Endothelial cell of umbilical vein (primary cell): Measurements from ENCODE around the gene SLCO6A1. TPM values are rescaled to one million over a fixed set of nuclear protein-coding genes. Genes with fewer than 3 reads are reported as not detected.
"Not testable (repeated sequence)": the region's sequence is repeated elsewhere in the genome, so short reads cannot be mapped to it uniquely, and the experiment has no call there.

Experiments used
- BruUV-seq: library from RNA; stranded (reverse); fragments of 400-500 nt; replicated peaks from 2 replicates; lab custom pipeline; 2021; lab: Mats Ljungman, UMichigan
- CTCF ChIA-PET: fragments of 300-600, 350-600 bp; sonication (Branson Sonifier 250); formaldehyde crosslinking; loops from one replicate; lab custom pipeline; 2021; ENCODE audit warnings: antibody characterized with exemption, inconsistent platforms; lab: Charles Lee
- POLR2A ChIA-PET: fragments of 300-600, 350-600 bp; sonication (Branson Sonifier 250); formaldehyde crosslinking; loops from one replicate; lab custom pipeline; 2021; ENCODE audit warnings: antibody characterized with exemption, inconsistent platforms; lab: Charles Lee
- DNase-seq: peaks from one replicate; pipeline ENCODE4 v3.0.0-alpha.2; 2011; ENCODE audit warnings: low read depth, low spot score
- FAIRE-seq: peaks from 2 replicates; lab custom pipeline; 2011; peaks lifted over from hg19 to GRCh38; lab: Jason Lieb, UNC
- H2AFZ ChIP-seq: 2 replicates; pipeline ENCODE4 v1.6.0; 2012; ENCODE audit warnings: low read depth, low read length, control low read depth, inconsistent platforms
- H3K27ac ChIP-seq: 2 replicates; pipeline ENCODE4 v1.5.1; 2011; ENCODE audit warnings: low read depth, mild to moderate bottlenecking, control low read depth, low read length, moderate library complexity; ENCODE audit not compliant: insufficient read depth
- H3K27me3 ChIP-seq, 2 experiments: 2 replicates each; pipeline versions ENCODE4 v1.6.0 to v1.6.1; 2011; ENCODE audit warnings: low read length in 2 of 2, mixed read lengths in 1 of 2; ENCODE audit not compliant: control insufficient read depth in 2 of 2, insufficient read depth in 2 of 2
- H3K36me3 ChIP-seq, 2 experiments: 2 replicates in 1 of 2; 3 replicates in 1 of 2; pipeline ENCODE4 v1.5.1; 2011; ENCODE audit warnings: low read length in 2 of 2, mild to moderate bottlenecking in 1 of 2, moderate library complexity in 1 of 2; ENCODE audit not compliant: control insufficient read depth in 2 of 2, insufficient read depth in 2 of 2; ENCODE audit errors: extremely low read depth in 1 of 2
- H3K4me1 ChIP-seq: 3 replicates; pipeline ENCODE4 v1.5.1; 2011; ENCODE audit warnings: mild to moderate bottlenecking, low read length; ENCODE audit not compliant: control insufficient read depth, insufficient read depth; ENCODE audit errors: extremely low read depth
- H3K4me2 ChIP-seq: 2 replicates; pipeline ENCODE4 v1.6.1; 2011; ENCODE audit warnings: low read length, control low read depth, mixed read lengths; ENCODE audit not compliant: insufficient read depth
- H3K4me3 ChIP-seq, 3 experiments: fragments of 200-600 bp in 1 of 3; sonication (generic), shearing (Covaris generic) in 1 of 3; replicated peaks in 1 of 3; 2 replicates each; pipeline ENCODE4 v1.5.1; 2011 to 2016; ENCODE audit warnings: control low read depth in 3 of 3, low read length in 3 of 3, mild to moderate bottlenecking in 2 of 3, inconsistent platforms in 1 of 3, low read depth in 1 of 3, moderate library complexity in 1 of 3; ENCODE audit not compliant: insufficient read depth in 1 of 3
- H3K79me2 ChIP-seq: 2 replicates; pipeline ENCODE4 v1.6.0; 2012; ENCODE audit warnings: low read length, inconsistent platforms; ENCODE audit not compliant: control insufficient read depth, insufficient read depth
- H3K9ac ChIP-seq: replicated peaks from 2 replicates; pipeline ENCODE3; 2011; ENCODE audit warnings: low read length, control low read depth; ENCODE audit not compliant: insufficient read depth; ENCODE audit errors: extremely low read depth
- H3K9me1 ChIP-seq: replicated peaks from 3 replicates; pipeline ENCODE4 v1.6.0; 2011; ENCODE audit warnings: mild to moderate bottlenecking, low read length; ENCODE audit not compliant: control insufficient read depth, insufficient read depth; ENCODE audit errors: extremely low read depth
- H3K9me3 ChIP-seq: replicated peaks from 2 replicates; pipeline ENCODE4 v1.5.1; 2012; ENCODE audit warnings: low read length, inconsistent platforms; ENCODE audit not compliant: control insufficient read depth, insufficient read depth
- H4K20me1 ChIP-seq: replicated peaks from 2 replicates; pipeline ENCODE3; 2011; ENCODE audit warnings: mild to moderate bottlenecking, low read length; ENCODE audit not compliant: control insufficient read depth, insufficient read depth; ENCODE audit errors: extremely low read depth
- CTCF ChIP-seq, 2 donors: IDR thresholded peaks; 1 replicate in 1 of 2; 2 replicates in 1 of 2; pipeline ENCODE4 v1.5.1; 2011; ENCODE audit warnings: low read length in 2 of 2, mild to moderate bottlenecking in 2 of 2, moderate library complexity in 2 of 2, control low read depth in 1 of 2, inconsistent platforms in 1 of 2, low read depth in 1 of 2; ENCODE audit not compliant: insufficient read depth in 1 of 2; ENCODE audit errors: extremely low read depth in 1 of 2
- EZH2 ChIP-seq: IDR thresholded peaks from 2 replicates; pipeline ENCODE4 v1.6.1; 2012; ENCODE audit warnings: borderline replicate concordance, low read depth, mild to moderate bottlenecking, moderate library complexity, low read length, inconsistent platforms; ENCODE audit not compliant: severe bottlenecking
- FOS ChIP-seq: IDR thresholded peaks from 2 replicates; pipeline ENCODE4 v1.6.1; 2011; ENCODE audit warnings: mild to moderate bottlenecking, low read length, moderate library complexity, borderline replicate concordance; ENCODE audit not compliant: insufficient read depth
- GATA2 ChIP-seq: IDR thresholded peaks from 2 replicates; pipeline ENCODE4 v1.7.0; 2011; ENCODE audit warnings: low read depth, mild to moderate bottlenecking, moderate library complexity, mixed read lengths, low read length; ENCODE audit not compliant: insufficient read length, insufficient read depth
- JUN ChIP-seq: IDR thresholded peaks from 2 replicates; pipeline ENCODE4 v1.6.1; 2011; ENCODE audit warnings: borderline replicate concordance, low read depth; ENCODE audit not compliant: insufficient read length, insufficient read depth
- MAX ChIP-seq: IDR thresholded peaks from 2 replicates; pipeline ENCODE4 v1.6.1; 2011; ENCODE audit not compliant: insufficient read depth, insufficient read length
- MYC ChIP-seq: IDR thresholded peaks from one replicate; pipeline ENCODE4 v1.6.1; 2011; ENCODE audit warnings: mild to moderate bottlenecking, low read depth, low read length
- POLR2A ChIP-seq: IDR thresholded peaks from 2 replicates; pipeline ENCODE4 v1.6.1; 2012; ENCODE audit warnings: low read depth, mild to moderate bottlenecking, control low read depth, low read length
- POLR2AphosphoS5 ChIP-seq: IDR thresholded peaks from 2 replicates; pipeline ENCODE4 v1.6.1; 2012; ENCODE audit warnings: low read depth, mild to moderate bottlenecking, control low read depth, low read length, moderate library complexity; ENCODE audit not compliant: insufficient read depth
- dilution Hi-C: fragments of 300-500 bp; cut with MboI; formaldehyde crosslinking; loops from one replicate; pipeline ENCODE4 v1.15.0; 2019; ENCODE audit warnings: low sequenced_read_pairs; ENCODE audit not compliant: extremely low pct_ligation_motif_present
- intact Hi-C: fragments of 100-400 bp; cut with micrococcal nuclease; formaldehyde crosslinking; loops from one replicate; pipeline ENCODE4 v1.10.0; 2022
- polyA plus RNA-seq, 4 experiments: library from polyadenylated mRNA; depleted of rRNA in 3 of 4; stranded (reverse) in 3 of 4; unstranded in 1 of 4; fragments of >200 nt; gene quantifications; 2 replicates each; pipeline versions ENCODE4 v1.2.1 to v1.2.3, GENCODE V29; 2011 to 2012; ENCODE audit warnings: missing spikeins in 1 of 4
- total RNA-seq: library from RNA; stranded (reverse); gene quantifications from 2 replicates; pipeline ENCODE4 v1.2.3, GENCODE V29; 2021

Gene SLCO6A1
- total and polyA plus RNA-seq, 2 donors (not counting 3 experiments of a cell fraction or from before 2014, with no cell fraction given) = not detected

GRCh38 chr5:102491261-102491914, 7.4 kb downstream of the SLCO6A1 start:
- dilution Hi-C loops, H4K20me1 ChIP-seq, H3K4me2 ChIP-seq, H3K36me3 ChIP-seq, FAIRE-seq, DNase-seq, BruUV-seq, H3K9me3 ChIP-seq, CTCF ChIA-PET, H3K27ac ChIP-seq, H3K79me2 ChIP-seq, POLR2A ChIA-PET, H3K9ac ChIP-seq, H3K4me3 ChIP-seq, H3K27me3 ChIP-seq, intact Hi-C loops, H3K4me1 ChIP-seq, H2AFZ ChIP-seq, H3K9me1 ChIP-seq: not testable (repeated sequence)

- no peak overlapping the region for H3K27ac ChIP-seq
- no peaks in the 10 kb centered on the region for H3K27me3 ChIP-seq
- no peaks in the 10 kb centered on the region for H4K20me1 ChIP-seq
- dilution Hi-C loops = no loop called here
- H3K9me3 ChIP-seq = no peaks in the 10 kb centered on the region
- H3K9me1 ChIP-seq = no peaks in the 10 kb centered on the region
- intact Hi-C loops = no loop called here
- H3K4me1 ChIP-seq = no peaks in the 10 kb centered on the region
- no peak for DNase-seq
- ChIA-PET POLR2A (no interaction called here), CTCF (no interaction called here)
- BruUV-seq = no TSS peak
- no peak for FAIRE-seq
- no peaks in the 10 kb centered on the region for H3K79me2 ChIP-seq
- no peak overlapping the region for H3K4me2 ChIP-seq
- no peak overlapping the region for H3K4me3 ChIP-seq
- TF ChIP-seq MYC (no peak), POLR2A (no peak), POLR2AphosphoS5 (no peak), JUN (no peak), FOS (no peak), CTCF (IDR thresholded peaks at IDR 0.05; ENCODE audit: extremely low read depth in 1 of 2, insufficient read depth in 1 of 2, low read depth in 1 of 2, low read length in 2 of 2) (no peak), GATA2 (no peak), MAX (no peak), EZH2 (no peak)
- H2AFZ ChIP-seq = no peak overlapping the region
- no peaks in the 10 kb centered on the region for H3K36me3 ChIP-seq
- H3K9ac ChIP-seq = no peak overlapping the region
Observed at GRCh38 chr5:102483736-102484135, 15.1 kb downstream of the SLCO6A1 start.
